Measurements from ENCODE around the gene ACSM2A. TPM values are rescaled to one million over a fixed set of nuclear protein-coding genes. Genes with fewer than 3 reads are reported as not detected.
"Not testable (repeated sequence)": the region's sequence is repeated elsewhere in the genome, so short reads cannot be mapped to it uniquely, and the experiment has no call there.

The ACSM2A gene
- total and polyA plus RNA-seq, 9 of the 15 experiments (the other 6 are each of a cell fraction or from before 2014, with no cell fraction given): 0.09 TPM; not detected in 8

DNA sequence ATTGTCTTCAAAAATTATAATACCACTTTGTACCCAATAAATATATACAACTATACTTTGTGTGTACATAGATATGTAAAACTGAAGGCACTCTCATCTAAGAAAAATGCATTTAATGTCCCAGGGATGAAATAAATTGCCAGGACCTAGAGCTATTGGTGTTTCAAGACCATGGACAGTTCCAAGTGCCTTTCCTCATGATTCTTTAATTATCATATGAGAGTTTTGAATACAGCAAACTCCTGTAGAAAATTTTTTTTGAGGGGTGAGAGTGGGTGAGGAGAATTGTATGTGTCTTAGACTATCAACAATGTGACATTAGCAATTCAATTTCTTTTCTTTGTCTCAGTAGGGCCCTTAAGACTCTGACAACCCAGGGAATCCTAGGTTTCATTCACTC is 17.6 kb downstream of the ACSM2A start:
- in situ Hi-C loops (cut with MboI): loop anchor here (5.0 kb wide), 1 partner anchor 88 kb away; no protein-coding TSS in a partner anchor
- H3K4me3 ChIP-seq; CTCF ChIA-PET (ENCODE audit: low intra/inter-chr PET ratio); H3K79me2 ChIP-seq (ENCODE audit: control insufficient read depth, insufficient read depth, low read length); H3K4me1 ChIP-seq (replicated peaks in 1 of 2; ENCODE audit: control insufficient read depth in 2 of 2, insufficient read depth in 2 of 2, low read length in 2 of 2); DNase-seq (ENCODE audit: extremely low read depth in 1 of 4, low spot score in 3 of 4); ATAC-seq; H3K9me3 ChIP-seq (replicated peaks; ENCODE audit: control insufficient read depth, insufficient read depth, low read depth, low read length); POLR2A ChIA-PET; H3K9ac ChIP-seq (ENCODE audit: insufficient read depth in 1 of 2, low read depth in 2 of 2, low read length in 2 of 2); H4K20me1 ChIP-seq (replicated peaks; ENCODE audit: control insufficient read depth, insufficient read depth, low read length); FAIRE-seq; H3K9me1 ChIP-seq (ENCODE audit: control insufficient read depth, insufficient read depth, low read length); H3K27me3 ChIP-seq (ENCODE audit: control insufficient read depth in 2 of 2, insufficient read depth in 2 of 2, low read length in 2 of 2); H3K4me2 ChIP-seq (ENCODE audit: insufficient read depth, low read length); H3K36me3 ChIP-seq (ENCODE audit: control insufficient read depth, insufficient read depth, low read length); H3K27ac ChIP-seq (ENCODE audit: extremely low read depth, low read depth, low read length); BruUV-seq (replicated peaks); intact Hi-C loops (cut with micrococcal nuclease); H2AFZ ChIP-seq (ENCODE audit: low read depth, low read length): not testable (repeated sequence)
- TF ChIP-seq, protein P1, sequence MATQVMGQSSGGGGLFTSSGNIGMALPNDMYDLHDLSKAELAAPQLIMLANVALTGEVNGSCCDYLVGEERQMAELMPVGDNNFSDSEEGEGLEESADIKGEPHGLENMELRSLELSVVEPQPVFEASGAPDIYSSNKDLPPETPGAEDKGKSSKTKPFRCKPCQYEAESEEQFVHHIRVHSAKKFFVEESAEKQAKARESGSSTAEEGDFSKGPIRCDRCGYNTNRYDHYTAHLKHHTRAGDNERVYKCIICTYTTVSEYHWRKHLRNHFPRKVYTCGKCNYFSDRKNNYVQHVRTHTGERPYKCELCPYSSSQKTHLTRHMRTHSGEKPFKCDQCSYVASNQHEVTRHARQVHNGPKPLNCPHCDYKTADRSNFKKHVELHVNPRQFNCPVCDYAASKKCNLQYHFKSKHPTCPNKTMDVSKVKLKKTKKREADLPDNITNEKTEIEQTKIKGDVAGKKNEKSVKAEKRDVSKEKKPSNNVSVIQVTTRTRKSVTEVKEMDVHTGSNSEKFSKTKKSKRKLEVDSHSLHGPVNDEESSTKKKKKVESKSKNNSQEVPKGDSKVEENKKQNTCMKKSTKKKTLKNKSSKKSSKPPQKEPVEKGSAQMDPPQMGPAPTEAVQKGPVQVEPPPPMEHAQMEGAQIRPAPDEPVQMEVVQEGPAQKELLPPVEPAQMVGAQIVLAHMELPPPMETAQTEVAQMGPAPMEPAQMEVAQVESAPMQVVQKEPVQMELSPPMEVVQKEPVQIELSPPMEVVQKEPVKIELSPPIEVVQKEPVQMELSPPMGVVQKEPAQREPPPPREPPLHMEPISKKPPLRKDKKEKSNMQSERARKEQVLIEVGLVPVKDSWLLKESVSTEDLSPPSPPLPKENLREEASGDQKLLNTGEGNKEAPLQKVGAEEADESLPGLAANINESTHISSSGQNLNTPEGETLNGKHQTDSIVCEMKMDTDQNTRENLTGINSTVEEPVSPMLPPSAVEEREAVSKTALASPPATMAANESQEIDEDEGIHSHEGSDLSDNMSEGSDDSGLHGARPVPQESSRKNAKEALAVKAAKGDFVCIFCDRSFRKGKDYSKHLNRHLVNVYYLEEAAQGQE (IDR thresholded peaks at IDR 0.05; ENCODE audit: borderline replicate concordance): peak; percentile 49; the same call in 1 of the 2 replicates
- TF ChIP-seq, protein P1 (CRISPR knock-in tag; IDR thresholded peaks at IDR 0.05; ENCODE audit: low read depth): not testable (repeated sequence)

DNA sequence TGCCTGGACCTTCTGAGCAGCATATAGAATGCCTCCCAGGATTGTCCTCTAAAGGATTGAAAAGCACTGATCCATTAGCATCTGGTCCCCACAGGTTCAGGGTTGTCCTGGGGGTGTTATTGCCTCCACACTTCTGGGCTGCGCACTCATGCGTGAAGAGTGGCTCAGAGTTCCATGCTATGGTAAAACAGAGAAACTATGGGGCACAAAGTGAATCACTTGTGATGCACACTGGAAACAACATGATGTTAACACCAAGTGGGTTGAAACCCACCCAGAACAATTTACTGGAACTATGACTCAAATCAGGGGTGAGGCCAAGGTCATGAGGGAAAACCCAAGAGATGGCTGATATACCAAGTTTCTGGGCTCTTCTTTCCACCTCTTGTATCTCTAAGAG is 18.6 kb downstream of the ACSM2A start:
- H4K20me1 ChIP-seq (replicated peaks; ENCODE audit: control insufficient read depth, insufficient read depth, low read length); H3K27me3 ChIP-seq (ENCODE audit: control insufficient read depth in 2 of 2, insufficient read depth in 2 of 2, low read length in 2 of 2); FAIRE-seq; intact Hi-C loops (cut with micrococcal nuclease); H3K9ac ChIP-seq (ENCODE audit: insufficient read depth in 1 of 2, low read depth in 2 of 2, low read length in 2 of 2); H3K27ac ChIP-seq (ENCODE audit: extremely low read depth, low read depth, low read length); CTCF ChIA-PET (ENCODE audit: low intra/inter-chr PET ratio); BruUV-seq (replicated peaks); H3K4me1 ChIP-seq (replicated peaks in 1 of 2; ENCODE audit: control insufficient read depth in 2 of 2, insufficient read depth in 2 of 2, low read length in 2 of 2); H3K4me3 ChIP-seq; H3K9me3 ChIP-seq (replicated peaks; ENCODE audit: control insufficient read depth, insufficient read depth, low read depth, low read length); DNase-seq (ENCODE audit: extremely low read depth in 1 of 4, low spot score in 3 of 4); H3K4me2 ChIP-seq (ENCODE audit: insufficient read depth, low read length); POLR2A ChIA-PET; H3K9me1 ChIP-seq (ENCODE audit: control insufficient read depth, insufficient read depth, low read length); H3K79me2 ChIP-seq (ENCODE audit: control insufficient read depth, insufficient read depth, low read length); ATAC-seq; H2AFZ ChIP-seq (ENCODE audit: low read depth, low read length); H3K36me3 ChIP-seq (ENCODE audit: control insufficient read depth, insufficient read depth, low read length): not testable (repeated sequence)
- in situ Hi-C loops (cut with MboI): loop anchor here (5.0 kb wide), 1 partner anchor 87 kb away; no protein-coding TSS in a partner anchor
- WGBS (ENCODE audit: insufficient coverage, low coverage, missing lambda C conversion rate): 0% methylated on average over 2 of the region's 2 CpGs

Measured in K562 (cell line).